ENCODE measurements around the gene SLC44A1. TPM values are rescaled to one million over a fixed set of nuclear protein-coding genes. Genes with fewer than 3 reads are reported as not detected.

SLC44A1 gene
- polyA plus RNA-seq, 1 of the 3 experiments (the other 2 are of a cell fraction), result 4.5 TPM

DNA sequence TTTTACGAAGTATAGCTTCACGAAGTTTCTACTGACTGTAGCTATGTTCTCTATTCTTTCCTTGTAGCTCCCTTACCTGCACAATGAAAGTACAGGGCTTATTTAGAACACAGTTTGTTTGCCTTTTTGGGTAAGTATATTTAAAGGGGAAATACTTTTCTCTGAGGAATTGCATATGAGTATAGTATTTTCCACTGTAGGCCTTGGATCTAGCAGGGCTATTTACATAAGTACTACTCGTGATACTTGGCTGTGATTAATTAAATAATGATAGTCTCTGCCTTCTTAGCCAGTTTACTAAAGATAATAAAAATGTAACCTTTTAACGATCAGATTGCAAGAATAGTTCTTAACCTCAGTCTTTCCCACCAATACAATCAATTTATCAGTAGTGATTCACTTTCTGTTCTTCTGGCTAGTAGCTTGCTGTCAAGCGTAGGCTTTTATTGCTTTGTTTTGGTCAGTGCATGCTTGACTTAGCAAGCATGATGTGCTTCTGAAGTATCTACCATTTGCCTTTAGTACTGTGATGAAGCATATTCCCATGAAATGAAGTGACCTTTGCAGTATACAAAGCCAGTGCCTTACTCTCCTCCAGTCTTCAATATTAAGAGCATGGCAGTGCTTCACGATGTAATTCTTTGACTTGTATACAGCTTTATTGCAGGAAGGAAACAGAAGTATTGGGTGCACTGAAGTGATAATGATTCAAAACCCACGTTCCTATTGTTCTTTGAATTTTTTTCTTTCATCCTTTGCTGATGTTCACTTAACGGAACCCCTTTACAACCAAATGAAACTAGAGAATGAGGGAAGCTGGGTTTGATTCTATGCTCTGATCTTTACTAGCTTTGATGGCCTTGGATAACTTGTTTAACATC is 64.2 kb downstream of the SLC44A1 start:
- CTCF ChIA-PET, result interaction anchor here (0.7 to 1.0 kb wide), 2 partner anchors 34 to 446 kb away, joined by 3 to 4 read pairs; no protein-coding TSS in a partner anchor
- Histone ChIP-seq H3K4me1 (ENCODE audit: control insufficient read depth in 1 of 2, insufficient read depth in 2 of 2, low read depth in 1 of 2, low read length in 1 of 2) (no peaks in the 10 kb centered on the region), H3K9ac (no peak overlapping the region), H3K27ac (ENCODE audit: low read depth in 2 of 2, low read length in 1 of 2) (no peak overlapping the region), H3K9me2 (no peaks in the 10 kb centered on the region), H3K27me3 (ENCODE audit: insufficient read depth) (no peaks in the 10 kb centered on the region), H3K9me3 (no peaks in the 10 kb centered on the region), H2AFZ (ENCODE audit: low read depth) (no peak overlapping the region), H3K36me3 (replicated peaks in 1 of 2; ENCODE audit: control insufficient read depth in 1 of 2, insufficient read depth in 2 of 2, low read length in 1 of 2) (peaks cover 0 to 3% of the 10 kb centered on the region in 2 experiments), H3K4me2 (no peak overlapping the region), H3K79me2 (ENCODE audit: insufficient read depth) (no peaks in the 10 kb centered on the region), H3K4me3 (ENCODE audit: low read depth in 2 of 2, low read length in 1 of 2) (no peak overlapping the region), H4K20me1 (ENCODE audit: insufficient read depth) (no peaks in the 10 kb centered on the region), H3F3A (replicated peaks; ENCODE audit: insufficient read depth) (no peaks in the 10 kb centered on the region)
- TF ChIP-seq, protein P1, sequence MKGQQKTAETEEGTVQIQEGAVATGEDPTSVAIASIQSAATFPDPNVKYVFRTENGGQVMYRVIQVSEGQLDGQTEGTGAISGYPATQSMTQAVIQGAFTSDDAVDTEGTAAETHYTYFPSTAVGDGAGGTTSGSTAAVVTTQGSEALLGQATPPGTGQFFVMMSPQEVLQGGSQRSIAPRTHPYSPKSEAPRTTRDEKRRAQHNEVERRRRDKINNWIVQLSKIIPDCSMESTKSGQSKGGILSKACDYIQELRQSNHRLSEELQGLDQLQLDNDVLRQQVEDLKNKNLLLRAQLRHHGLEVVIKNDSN (IDR thresholded peaks at IDR 0.05; ENCODE audit: borderline replicate concordance, low read depth), result no peak
- TF ChIP-seq NRF1 (IDR thresholded peaks at IDR 0.05; ENCODE audit: low read depth, low read length), result no peak
- TF ChIP-seq TAF1 (IDR thresholded peaks at IDR 0.05; ENCODE audit: borderline replicate concordance, low read depth, low read length), result no peak
- TF ChIP-seq SMC3 (IDR thresholded peaks at IDR 0.05; ENCODE audit: low read depth, low read length), result no peak
- TF ChIP-seq ELF1 (IDR thresholded peaks at IDR 0.05), result no peak
- no peak for TF ChIP-seq RXRA (IDR thresholded peaks at IDR 0.05; ENCODE audit: borderline replicate concordance, low read depth)
- no peak for TF ChIP-seq GATA2 (CRISPR knock-in tag; IDR thresholded peaks at IDR 0.05)
- 91% methylated on average over 8 of the region's 8 CpGs for WGBS (ENCODE audit: low lambda C conversion rate)
- POLR2A ChIA-PET, result no interaction called here
- DNase-seq, result no peak

DNA sequence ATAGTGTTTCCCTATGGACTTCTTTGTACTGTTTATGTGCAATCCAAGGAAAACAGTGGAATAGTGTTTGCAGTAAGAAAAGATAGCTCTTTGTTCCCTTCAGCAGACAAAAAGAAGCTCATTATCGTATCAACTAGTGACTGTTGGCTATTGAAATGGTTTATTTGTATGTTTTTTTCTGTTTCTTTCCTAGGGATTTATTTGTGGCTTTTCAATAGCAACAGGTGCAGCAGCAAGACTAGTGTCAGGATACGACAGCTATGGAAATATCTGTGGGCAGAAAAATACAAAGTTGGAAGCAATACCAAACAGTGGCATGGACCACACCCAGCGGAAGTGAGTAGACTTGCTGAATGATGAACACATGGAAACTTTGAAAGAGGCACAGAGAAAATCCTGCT is 65.1 kb downstream of the SLC44A1 start:
- no peaks in the 10 kb centered on the region for H3K4me1 ChIP-seq (ENCODE audit: control insufficient read depth in 1 of 2, insufficient read depth in 2 of 2, low read depth in 1 of 2, low read length in 1 of 2)
- H3K9me3 ChIP-seq, result no peaks in the 10 kb centered on the region
- no peaks in the 10 kb centered on the region for H3F3A ChIP-seq (replicated peaks; ENCODE audit: insufficient read depth)
- CTCF ChIA-PET, result interaction anchor here (0.6 to 1.0 kb wide), 3 partner anchors 33 to 447 kb away, joined by 3 to 4 read pairs (median 3); no protein-coding TSS in a partner anchor
- no peaks in the 10 kb centered on the region for H4K20me1 ChIP-seq (ENCODE audit: insufficient read depth)
- H3K27me3 ChIP-seq (ENCODE audit: insufficient read depth), result no peaks in the 10 kb centered on the region
- POLR2A ChIA-PET, result no interaction called here
- peaks cover 0 to 3% of the 10 kb centered on the region in 2 experiments for H3K36me3 ChIP-seq (replicated peaks in 1 of 2; ENCODE audit: control insufficient read depth in 1 of 2, insufficient read depth in 2 of 2, low read length in 1 of 2)
- H3K79me2 ChIP-seq (ENCODE audit: insufficient read depth), result no peaks in the 10 kb centered on the region
- H3K4me2 ChIP-seq, result no peak overlapping the region
- H3K4me3 ChIP-seq (ENCODE audit: low read depth in 2 of 2, low read length in 1 of 2), result no peak overlapping the region
- WGBS (ENCODE audit: low lambda C conversion rate), result 95% methylated on average over 3 of the region's 3 CpGs
- no peaks in the 10 kb centered on the region for H3K9me2 ChIP-seq
- no peak for DNase-seq
- no peak overlapping the region for H2AFZ ChIP-seq (ENCODE audit: low read depth)
- no peak overlapping the region for H3K9ac ChIP-seq
- no peak overlapping the region for H3K27ac ChIP-seq (ENCODE audit: low read depth in 2 of 2, low read length in 1 of 2)
- no peak for TF ChIP-seq POLR2AphosphoS5 (IDR thresholded peaks at IDR 0.05; ENCODE audit: low read depth, low read length)
- TF ChIP-seq, protein P2, sequence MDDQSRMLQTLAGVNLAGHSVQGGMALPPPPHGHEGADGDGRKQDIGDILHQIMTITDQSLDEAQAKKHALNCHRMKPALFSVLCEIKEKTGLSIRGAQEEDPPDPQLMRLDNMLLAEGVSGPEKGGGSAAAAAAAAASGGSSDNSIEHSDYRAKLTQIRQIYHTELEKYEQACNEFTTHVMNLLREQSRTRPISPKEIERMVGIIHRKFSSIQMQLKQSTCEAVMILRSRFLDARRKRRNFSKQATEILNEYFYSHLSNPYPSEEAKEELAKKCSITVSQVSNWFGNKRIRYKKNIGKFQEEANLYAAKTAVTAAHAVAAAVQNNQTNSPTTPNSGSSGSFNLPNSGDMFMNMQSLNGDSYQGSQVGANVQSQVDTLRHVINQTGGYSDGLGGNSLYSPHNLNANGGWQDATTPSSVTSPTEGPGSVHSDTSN (IDR thresholded peaks at IDR 0.05), result no peak
- TF ChIP-seq EZH2phosphoT487 (IDR thresholded peaks at IDR 0.05; ENCODE audit: borderline replicate concordance, low read depth), result no peak
- TF ChIP-seq GABPA (IDR thresholded peaks at IDR 0.05; ENCODE audit: low read depth), result no peak
- TF ChIP-seq, protein P3, sequence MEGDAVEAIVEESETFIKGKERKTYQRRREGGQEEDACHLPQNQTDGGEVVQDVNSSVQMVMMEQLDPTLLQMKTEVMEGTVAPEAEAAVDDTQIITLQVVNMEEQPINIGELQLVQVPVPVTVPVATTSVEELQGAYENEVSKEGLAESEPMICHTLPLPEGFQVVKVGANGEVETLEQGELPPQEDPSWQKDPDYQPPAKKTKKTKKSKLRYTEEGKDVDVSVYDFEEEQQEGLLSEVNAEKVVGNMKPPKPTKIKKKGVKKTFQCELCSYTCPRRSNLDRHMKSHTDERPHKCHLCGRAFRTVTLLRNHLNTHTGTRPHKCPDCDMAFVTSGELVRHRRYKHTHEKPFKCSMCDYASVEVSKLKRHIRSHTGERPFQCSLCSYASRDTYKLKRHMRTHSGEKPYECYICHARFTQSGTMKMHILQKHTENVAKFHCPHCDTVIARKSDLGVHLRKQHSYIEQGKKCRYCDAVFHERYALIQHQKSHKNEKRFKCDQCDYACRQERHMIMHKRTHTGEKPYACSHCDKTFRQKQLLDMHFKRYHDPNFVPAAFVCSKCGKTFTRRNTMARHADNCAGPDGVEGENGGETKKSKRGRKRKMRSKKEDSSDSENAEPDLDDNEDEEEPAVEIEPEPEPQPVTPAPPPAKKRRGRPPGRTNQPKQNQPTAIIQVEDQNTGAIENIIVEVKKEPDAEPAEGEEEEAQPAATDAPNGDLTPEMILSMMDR (IDR thresholded peaks at IDR 0.05), result no peak
- no peak for TF ChIP-seq SIN3A (IDR thresholded peaks at IDR 0.05; ENCODE audit: borderline replicate concordance, low read depth, low read length)
- no peak for TF ChIP-seq ELF1 (IDR thresholded peaks at IDR 0.05)
- no peak for TF ChIP-seq NRF1 (IDR thresholded peaks at IDR 0.05; ENCODE audit: low read depth, low read length)
- TF ChIP-seq TEAD4 (IDR thresholded peaks at IDR 0.05; ENCODE audit: borderline replicate concordance, insufficient read depth), result no peak
